Colon (tissue), 2 donors: ENCODE measurements around the gene DDX39A.
"Not testable (repeated sequence)": the region's sequence is repeated elsewhere in the genome, so short reads cannot be mapped to it uniquely, and the experiment has no call there.

Source experiments
- FAIRE-seq: peaks from 2 replicates; lab custom pipeline; 2012; peaks lifted over from hg19 to GRCh38; lab: Jason Lieb, UNC
- donor health status: control.
- donor health status: control.

Gene DDX39A

DNA sequence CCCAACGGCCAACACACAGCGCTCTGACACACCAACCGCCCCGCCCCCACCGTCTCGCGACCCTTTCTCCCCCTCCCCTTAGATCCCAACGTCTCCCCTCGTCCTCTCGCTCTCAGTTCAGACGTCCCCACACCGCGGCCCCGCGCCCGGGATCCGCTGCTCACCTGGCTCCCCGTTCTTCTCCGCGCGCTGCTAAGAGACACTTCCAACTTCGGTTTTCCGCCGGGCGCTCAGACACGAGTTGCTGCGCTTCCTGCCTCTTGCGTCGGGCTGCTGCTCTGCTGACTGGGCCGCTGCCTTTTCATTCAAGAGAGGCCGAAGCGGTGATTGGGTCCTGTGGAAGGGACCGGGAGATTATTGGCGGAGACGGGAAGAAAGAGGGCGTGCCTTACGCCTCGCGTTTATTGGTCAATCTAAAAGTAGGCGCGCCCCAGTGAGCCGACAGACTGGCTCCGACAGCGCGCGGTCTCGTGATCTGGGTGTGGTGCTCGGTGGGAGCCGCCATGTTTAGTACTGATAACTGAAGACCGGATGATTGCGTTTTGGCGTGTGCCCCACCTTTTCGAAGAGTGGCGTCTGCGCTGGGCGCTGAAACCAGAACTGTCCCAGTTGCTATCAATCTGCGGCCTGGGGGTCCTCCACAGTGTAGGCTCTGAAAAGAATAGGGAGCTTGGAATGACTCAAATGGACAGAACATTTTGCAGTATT is at the start of gene DDX39A:
Gene DDX39A, minus strand, starts transcription at position 236 of the 708 bp plus-strand sequence. CDS start 6,121 bp downstream, outside the sequence.
- no peak for FAIRE-seq

DNA sequence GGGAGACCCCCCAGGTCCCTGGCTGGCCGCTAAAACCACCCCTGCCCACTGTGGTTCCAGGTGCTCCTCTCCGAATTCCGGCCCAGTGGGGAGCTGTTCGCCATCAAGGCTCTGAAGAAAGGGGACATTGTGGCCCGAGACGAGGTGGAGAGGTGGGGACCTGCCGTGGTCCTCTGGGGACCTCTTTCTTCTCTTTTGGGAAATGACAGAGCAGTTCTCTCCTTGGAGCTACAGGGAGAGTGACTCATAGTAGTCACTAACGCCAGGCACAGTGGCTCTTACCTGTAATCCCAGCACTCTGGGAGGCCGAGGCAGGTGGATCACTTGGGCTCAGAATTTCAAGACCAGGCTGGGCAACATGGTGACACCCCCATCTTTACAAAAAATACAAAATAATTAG is 48.7 kb upstream of the DDX39A start:
- no peak for FAIRE-seq

DNA sequence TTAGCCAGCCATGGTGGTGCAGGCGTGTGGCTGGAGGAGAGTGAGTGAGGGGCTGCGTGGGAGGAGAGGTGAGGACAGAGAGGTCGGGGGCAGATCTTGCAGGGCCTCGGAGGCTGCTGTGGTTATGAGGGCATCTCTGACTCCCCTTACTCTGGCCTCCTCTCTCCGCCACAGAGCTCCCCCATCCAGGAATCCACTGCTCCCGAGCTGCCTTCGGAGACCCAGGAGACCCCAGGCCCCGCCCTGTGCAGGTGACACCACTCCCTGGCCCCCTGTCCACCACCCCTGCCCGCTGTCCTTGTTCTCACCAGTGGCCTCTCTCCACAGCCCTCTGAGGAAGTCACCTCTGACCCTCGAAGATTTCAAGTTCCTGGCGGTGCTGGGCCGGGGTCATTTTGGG is 48.2 kb upstream of the DDX39A start:
- no peak for FAIRE-seq

DNA sequence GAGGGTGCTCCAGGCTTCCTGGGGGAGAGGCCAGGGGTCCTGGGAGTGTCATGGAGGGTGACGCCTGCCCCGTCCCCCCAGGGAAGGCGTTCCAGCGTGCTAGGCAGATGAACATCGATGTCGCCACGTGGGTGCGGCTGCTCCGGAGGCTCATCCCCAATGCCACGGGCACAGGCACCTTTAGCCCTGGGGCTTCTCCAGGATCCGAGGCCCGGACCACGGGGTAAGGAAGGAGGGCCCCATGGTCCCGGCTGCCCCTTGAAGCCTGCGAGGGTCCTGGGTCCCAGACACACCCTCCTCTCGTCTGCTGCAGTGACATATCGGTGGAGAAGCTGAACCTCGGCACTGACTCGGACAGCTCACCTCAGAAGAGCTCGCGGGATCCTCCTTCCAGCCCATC is 44.6 kb upstream of the DDX39A start:
- FAIRE-seq, result no peak

DNA sequence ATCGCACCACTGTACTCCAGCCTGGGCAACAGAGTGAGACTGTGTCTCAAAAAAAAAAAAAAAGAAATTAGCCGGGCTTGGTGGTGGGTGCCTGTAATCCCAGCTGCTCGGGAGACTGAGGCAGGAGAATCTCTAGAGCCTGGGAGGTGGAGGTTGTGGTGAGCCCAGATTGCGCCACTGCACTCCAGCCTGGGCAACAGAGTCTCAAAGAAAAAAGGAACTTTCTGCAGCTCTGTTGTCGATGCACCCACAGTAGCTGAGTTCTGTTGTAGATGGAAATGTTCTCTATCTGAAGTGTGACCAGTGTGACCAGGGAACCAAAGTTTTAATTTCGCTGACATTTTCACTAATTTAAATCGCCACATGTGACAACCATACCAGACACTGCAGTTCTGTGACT is 43.3 kb upstream of the DDX39A start:
- not testable (repeated sequence) for FAIRE-seq

DNA sequence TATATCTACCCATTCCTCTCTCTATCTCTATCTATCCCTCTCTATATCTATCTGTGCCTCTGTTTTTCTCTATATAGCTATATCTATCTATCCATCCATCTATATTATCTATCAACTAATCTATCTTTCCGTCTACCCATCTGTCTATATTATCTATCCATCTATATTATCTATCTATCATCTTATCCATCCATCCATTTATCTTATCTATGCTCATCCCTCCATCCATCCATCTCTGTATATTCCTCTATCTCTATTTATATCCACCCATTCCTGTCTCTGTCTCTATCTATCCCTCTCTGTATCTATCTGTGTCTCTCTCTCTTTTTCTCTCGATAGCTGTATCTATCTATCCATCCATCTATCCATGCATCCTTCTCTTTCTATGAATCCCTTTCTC is 41.8 kb upstream of the DDX39A start:
- FAIRE-seq, result no peak

DNA sequence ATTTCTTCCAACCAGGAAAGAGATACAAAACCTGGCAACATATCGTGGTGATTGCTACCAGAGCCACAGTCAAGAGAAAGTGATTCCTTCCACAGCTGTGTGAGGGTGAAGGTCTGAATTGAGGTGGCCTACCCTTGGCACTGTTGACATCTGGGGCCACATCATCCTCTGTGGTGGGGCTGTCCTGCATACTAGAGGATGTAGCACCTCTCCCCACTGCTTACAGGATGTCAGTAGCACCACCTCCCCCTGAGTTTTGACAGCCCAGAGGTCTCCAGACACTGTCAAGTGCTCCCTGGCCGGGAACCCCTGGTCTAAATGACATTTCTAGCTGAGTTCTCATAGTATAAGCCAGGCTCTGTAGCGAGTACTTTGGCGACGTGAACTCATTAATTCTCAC is 40.6 kb upstream of the DDX39A start:
- no peak for FAIRE-seq

DNA sequence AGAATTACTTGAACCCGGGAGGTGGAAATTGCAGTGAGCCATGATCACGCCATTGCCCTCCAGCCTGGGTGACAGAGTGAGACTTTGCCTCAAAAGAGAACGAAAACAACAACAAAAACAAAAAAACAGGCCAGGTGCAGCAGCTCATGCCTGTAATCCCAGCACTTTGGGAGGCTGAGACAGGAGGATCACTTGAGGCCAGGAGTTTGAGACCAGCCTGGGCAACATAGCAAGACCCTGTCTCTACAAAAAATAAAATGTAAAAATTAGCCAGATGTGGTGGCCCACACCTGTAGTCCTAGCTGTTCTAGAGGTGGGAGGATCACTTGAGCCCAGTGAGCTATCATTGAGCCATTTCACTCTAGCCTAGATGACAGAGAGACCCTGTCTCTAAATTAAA is 33.2 kb upstream of the DDX39A start:
- not testable (repeated sequence) for FAIRE-seq

DNA sequence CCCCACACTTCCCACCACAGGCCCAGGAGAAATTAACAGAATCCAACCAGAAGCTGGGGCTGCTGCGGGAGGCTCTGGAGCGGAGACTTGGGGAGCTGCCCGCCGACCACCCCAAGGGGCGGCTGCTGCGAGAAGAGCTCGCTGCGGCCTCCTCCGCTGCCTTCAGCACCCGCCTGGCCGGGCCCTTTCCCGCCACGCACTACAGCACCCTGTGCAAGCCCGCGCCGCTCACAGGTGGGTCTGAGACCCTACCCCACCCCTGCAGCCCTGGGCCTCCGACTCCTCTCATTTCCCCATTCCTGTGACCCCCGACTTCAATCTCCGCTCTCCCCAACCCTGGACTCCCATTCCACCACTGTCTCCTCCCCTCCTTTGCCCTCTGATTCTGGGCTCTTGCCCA is 31.7 kb upstream of the DDX39A start:
- no peak for FAIRE-seq

DNA sequence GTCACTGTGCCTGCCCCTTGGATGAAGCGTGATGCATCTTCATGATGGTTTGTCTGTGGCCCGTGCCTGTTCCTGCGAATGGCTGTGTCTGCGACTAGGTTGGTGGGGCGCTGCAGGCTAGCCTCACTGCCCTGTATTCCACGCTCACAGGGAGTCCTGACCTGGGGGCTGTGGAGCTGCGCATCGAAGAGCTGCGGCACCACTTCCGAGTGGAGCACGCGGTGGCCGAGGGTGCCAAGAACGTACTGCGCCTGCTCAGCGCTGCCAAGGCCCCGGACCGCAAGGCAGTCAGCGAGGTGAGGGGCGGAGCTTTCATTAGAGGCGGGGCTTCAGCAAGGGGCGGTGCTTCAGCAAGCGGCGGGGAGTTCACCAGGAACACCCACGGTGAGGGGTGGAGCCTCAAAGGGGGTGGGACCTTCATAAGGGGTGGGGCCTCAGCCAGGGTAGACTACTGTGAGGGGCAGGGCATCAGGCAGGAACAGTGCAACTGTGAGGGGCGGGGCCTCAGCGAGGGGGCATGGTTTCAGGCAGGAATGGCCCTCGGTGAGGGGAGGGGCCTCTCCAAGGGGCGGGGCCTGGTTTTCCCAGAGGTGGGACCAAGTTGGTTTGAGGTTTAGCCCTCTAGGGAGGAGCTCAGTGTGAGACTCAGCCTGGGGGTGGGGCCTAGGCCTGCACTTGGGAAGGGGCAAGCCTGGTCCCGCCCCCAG is 31.2 kb upstream of the DDX39A start:
- FAIRE-seq, result no peak

DNA sequence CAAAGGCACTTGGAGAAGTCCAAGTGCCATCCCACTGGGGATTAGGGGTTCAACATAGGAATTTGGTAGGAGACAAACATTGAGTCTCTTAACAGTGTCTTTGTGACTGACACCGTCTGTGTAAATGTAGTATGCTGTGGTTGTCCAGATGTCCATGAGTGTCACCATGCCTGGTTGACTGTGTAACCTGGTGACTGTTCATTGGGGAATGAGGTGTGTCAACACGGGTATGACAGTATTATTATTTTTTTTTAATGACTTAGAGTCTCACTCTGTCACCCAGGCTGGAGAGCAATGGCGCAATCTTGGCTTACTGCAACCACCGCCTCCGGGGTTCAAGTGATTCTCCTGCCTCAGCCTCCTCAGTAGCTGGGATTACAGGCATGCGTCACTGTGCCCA is 30.2 kb upstream of the DDX39A start:
- FAIRE-seq, result no peak

DNA sequence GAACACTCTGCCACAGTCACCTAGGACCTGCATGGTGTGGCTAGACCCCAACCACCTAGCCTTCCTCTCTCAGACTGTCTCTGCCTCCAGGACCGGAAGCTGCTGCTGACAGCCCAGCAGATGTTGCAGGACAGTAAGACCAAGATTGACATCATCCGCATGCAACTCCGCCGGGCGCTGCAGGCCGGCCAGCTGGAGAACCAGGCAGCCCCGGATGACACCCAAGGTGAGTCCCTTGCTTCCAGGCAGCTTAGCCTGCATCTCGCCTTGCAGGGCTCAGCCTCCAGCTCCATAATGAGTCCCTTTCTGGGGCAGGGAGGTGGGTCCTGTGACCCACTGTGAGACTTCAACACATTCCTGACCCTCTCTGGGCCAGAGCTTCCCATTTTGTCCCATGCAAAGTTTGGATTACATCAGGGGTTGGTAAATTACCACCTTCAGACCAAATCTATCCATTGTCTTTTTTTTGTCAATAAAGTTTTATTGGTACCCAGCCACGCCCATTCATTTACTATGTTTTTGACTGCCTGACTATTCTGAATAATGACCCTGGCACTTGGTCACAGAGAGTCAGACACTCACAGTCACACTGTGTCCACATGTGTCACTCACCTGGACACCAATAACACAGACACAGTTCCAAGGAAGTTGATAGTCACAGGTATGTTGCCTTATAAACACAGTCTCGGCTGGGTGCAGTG is 27.3 kb upstream of the DDX39A start:
- no peak for FAIRE-seq

DNA sequence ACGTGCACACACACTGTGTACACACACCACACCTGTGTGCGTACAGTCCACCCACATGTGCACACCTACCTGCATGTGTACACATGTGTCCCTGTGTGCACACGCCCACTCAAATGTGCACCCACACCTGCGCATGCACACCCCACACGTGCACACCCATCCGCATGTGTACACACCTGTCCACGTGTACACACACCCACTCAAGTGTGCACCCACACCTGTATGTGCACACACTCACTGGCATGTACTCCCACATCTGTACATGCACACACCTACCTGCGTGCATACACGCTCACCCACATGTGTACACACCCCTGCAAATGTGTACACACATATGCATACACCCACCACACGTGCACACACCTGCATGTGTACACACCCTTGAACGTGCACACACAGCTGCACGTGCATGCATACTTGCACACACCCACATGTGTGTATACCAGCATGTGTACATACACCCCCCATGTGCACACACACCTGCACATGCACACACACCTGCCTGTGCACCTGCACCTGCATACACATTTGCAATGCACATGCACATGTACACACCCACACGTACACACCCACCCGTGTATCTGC is 24.6 kb upstream of the DDX39A start:
- FAIRE-seq, result no peak

DNA sequence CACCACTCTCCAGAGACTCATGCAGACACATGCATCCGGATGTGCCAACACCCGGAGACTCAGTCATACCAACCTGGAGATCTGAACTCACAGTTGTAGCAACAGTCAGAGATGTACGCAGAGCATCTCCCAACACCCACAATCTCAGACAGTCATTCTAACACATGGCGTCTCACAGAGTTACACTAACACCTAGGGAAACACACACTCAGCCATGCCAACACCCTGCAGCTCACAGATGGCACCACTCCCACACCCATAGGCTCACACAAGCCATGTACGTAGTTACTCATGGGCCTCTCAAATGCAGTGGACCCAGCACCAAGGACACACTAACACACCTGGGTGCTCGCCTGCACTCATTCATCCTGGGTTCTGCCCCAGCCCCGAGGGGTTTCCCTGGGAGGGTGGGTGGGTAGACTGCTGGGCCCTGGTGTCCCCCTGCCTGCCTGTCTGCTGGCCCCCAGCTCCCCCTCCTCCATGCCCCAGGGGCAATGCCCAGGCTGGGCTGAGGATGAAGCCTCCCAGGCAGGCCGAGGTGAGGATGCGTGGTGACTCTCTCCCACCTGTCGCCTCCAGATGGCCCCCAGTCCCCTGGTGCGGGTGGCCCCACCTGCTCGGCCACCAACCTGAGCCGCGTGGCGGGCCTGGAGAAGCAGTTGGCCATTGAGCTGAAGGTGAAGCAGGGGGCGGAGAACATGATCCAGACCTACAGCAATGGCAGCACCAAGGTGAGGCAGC is 23.9 kb upstream of the DDX39A start:
- FAIRE-seq, result no peak

DNA sequence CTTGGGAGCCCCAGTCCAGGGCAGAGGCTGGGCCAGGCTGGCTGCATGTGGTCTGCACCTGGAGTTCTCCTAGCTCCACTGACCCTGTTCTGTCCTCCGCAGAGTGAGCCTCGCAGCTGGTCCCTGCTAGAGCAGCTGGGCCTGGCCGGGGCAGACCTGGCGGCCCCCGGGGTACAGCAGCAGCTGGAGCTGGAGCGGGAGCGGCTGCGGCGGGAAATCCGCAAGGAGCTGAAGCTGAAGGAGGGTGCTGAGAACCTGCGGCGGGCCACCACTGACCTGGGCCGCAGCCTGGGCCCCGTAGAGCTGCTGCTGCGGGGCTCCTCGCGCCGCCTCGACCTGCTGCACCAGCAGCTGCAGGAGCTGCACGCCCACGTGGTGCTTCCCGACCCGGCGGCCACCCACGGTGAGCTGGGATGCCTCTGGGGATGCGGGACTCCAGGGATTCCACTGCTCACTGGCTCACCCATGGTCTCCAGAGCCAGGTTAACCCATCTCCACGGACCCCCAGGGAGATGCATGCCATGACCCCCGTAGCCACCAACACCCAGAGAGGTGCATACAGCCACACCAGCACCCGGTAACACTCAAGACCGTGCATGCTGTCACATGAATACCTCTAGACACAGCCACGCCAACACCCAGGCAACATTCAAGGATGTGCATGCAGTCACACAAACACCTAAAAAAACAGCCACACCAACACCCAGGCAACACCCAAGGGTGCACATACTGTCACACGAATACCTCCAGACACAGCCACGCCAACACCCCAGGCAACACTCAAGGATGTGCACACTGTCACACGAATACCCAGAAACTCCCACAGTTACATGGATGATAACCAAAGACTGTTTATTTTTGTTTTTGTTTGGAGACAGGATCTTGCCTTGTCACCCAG is 22.1 kb upstream of the DDX39A start:
- no peak for FAIRE-seq

DNA sequence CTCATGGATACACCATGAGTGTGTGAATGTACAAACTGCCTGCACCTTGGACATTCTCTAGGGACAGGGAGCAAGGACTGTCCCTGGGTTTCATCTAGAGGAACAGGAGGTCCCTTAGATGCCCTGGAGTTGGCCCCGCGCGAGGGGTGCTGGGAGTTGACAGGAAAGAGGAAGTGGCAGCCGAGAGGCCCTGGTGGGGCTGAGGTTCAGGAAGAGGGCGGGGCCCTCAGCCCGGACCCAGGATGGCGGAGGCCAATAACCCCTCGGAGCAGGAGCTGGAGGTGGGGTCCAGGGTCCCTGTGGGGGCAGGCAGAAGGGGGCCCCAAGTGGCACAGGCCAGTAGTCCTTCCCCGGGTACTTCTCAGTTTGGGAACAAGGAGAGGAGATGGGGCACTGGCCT is 20.9 kb upstream of the DDX39A start:
- FAIRE-seq, result no peak

DNA sequence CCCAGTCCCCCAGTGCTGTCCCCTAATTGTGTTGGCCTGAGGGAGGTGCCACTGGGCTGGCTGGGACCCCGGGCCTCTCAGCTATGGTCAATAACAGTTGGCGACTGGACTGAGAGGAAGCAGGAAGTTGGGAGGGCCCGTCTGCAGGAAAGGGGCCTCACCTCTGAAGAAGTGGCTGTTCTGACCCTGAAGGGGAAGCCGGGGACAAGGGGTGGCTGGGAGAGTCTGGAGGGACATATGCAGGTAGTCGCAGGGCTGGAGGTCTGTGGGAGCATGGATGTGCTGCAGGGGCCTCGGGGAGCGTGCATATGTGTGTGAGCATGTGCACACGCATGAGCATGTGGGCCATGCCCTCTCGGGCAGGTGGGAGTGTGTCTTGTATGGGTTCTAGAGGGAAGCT is 19.9 kb upstream of the DDX39A start:
- no peak for FAIRE-seq

DNA sequence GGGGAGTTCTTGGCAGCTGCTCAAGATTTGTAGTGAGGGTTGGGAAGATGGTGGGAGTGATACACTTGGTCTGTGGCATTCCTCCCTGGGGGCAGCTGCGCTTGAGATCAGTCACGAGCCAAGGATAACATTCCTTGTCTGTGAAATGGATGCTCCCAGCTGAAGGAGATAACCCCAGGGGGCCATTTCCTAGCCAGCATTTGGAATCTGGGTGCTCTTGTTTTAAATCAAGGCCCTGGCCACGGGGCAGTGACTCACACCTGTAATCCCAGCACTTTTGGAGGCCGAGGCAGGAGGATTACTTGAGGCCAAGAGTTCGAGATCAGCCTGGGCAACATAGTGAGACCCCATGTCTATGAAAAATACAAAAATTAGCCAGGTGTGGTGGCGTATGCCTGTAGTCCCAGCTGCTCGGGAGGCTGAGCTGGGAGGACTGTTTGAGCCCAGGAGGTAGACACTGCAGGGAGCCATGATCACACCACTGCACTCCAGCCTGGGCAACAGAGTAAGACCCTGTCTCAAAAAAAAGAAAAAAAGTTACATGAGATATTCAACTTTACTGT is 18.5 kb upstream of the DDX39A start:
- FAIRE-seq, result no peak

DNA sequence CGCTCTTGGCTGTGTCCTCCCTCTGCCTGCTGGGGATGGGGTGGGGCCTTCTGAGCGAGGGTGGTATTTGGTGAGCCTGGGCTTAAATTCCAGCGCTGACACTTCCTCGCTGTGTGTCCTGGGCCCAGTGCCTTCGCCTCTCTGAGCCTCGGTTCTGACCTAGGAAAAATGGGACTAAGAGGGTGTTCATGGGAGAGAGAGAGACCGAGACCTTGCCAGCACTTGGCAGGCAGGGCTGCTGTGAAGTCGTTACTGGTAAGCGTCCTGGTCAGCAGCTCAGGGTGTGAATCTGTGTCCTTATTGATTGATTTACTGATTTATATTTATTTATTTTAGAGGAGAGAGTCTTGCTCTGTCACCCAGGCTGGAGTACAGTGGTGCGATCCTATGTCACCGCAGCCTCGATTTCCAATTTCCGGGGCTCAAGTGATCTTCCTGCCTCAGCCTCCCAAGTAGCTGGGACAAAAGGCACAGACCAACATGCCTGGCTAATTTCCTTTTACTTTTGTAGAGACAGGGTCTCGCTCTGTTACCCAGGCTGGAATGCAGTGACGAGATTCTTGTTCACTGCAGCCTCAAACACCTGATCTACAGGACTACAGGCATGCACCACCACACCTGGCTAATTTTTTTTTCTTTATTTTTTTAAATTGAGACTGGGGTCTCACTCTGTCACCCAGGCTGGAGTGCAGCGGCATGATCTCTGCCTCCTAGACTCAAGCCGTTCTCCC is 16.3 kb upstream of the DDX39A start:
- no peak for FAIRE-seq
